A673 (cell line): ENCODE results near the gene MTERF1. TPM values are rescaled to one million over a fixed set of nuclear protein-coding genes. Genes with fewer than 3 reads are reported as not detected.
"Not testable (repeated sequence)": the region's sequence is repeated elsewhere in the genome, so short reads cannot be mapped to it uniquely, and the experiment has no call there.

ENCODE experiments used
- BruUV-seq: library from RNA; stranded (reverse); fragments of 400-500 nt; replicated peaks from 2 replicates; lab custom pipeline; 2021; lab: Mats Ljungman, UMichigan
- CTCF ChIA-PET: fragments of 300-600 bp; sonication (Branson Sonifier 250); formaldehyde crosslinking; loops from one replicate; lab custom pipeline; 2022; ENCODE audit warnings: antibody characterized with exemption; lab: Charles Lee
- POLR2A ChIA-PET: fragments of 300-600 bp; sonication (Branson Sonifier 250); formaldehyde crosslinking; loops from one replicate; lab custom pipeline; 2022; ENCODE audit warnings: antibody characterized with exemption; ENCODE audit not compliant: low non-redundant PET; lab: Charles Lee
- DNase-seq: peaks from one replicate; pipeline ENCODE4 v3.0.0-alpha.2; 2015; ENCODE audit warnings: low spot score
- H3K27ac ChIP-seq: fragments of 200-600 bp; sonication (generic); 2 replicates; pipeline ENCODE4 v1.5.1; 2016; ENCODE audit warnings: mixed run types, low read depth, mild to moderate bottlenecking, mixed read lengths, antibody characterized with exemption, low read length; ENCODE audit not compliant: poor library complexity, severe bottlenecking
- H3K27me3 ChIP-seq: fragments of 200-600 bp; sonication (generic); replicated peaks from 2 replicates; pipeline ENCODE4 v1.6.1; 2017; ENCODE audit warnings: mixed run types, low read depth, mild to moderate bottlenecking, mixed read lengths, antibody characterized with exemption, low read length; ENCODE audit not compliant: insufficient read depth, poor library complexity
- H3K36me3 ChIP-seq: fragments of 200-600 bp; sonication (generic); 2 replicates; pipeline ENCODE4 v1.6.1; 2016; ENCODE audit warnings: mixed run types, mild to moderate bottlenecking, mixed read lengths, antibody characterized with exemption, low read length; ENCODE audit not compliant: insufficient read depth, poor library complexity, severe bottlenecking
- H3K4me1 ChIP-seq: fragments of 200-600 bp; sonication (generic); 2 replicates; pipeline ENCODE4 v1.6.1; 2017; ENCODE audit warnings: mixed run types, mild to moderate bottlenecking, mixed read lengths, antibody characterized with exemption, low read length; ENCODE audit not compliant: insufficient read depth, poor library complexity, severe bottlenecking
- H3K4me3 ChIP-seq: fragments of 200-600 bp; sonication (generic); 2 replicates; pipeline ENCODE4 v1.5.1; 2016; ENCODE audit warnings: low read depth, mixed run types, mild to moderate bottlenecking, mixed read lengths, low read length; ENCODE audit not compliant: poor library complexity, severe bottlenecking
- H3K9me3 ChIP-seq: fragments of 200-600 bp; sonication (generic); 2 replicates; pipeline ENCODE4 v1.6.1; 2016; ENCODE audit warnings: mixed run types, low read depth, mild to moderate bottlenecking, mixed read lengths, antibody characterized with exemption, low read length; ENCODE audit not compliant: poor library complexity, severe bottlenecking
- CTCF ChIP-seq: fragments of 300-800, 200-600 bp; sonication (generic); conservative IDR thresholded peaks from 2 replicates; pipeline ENCODE4 v1.5.1; 2017; ENCODE audit warnings: low read depth, mild to moderate bottlenecking, antibody characterized with exemption, low read length, moderate library complexity, mixed read lengths
- EZH2 ChIP-seq: fragments of 200-600 bp; sonication (generic); IDR thresholded peaks from 2 replicates; pipeline ENCODE4 v1.6.1; 2017; ENCODE audit warnings: borderline replicate concordance, low read depth, mild to moderate bottlenecking, mixed read lengths, antibody characterized with exemption, low read length; ENCODE audit not compliant: poor library complexity, severe bottlenecking
- intact Hi-C: fragments of 100-400 bp; cut with micrococcal nuclease; formaldehyde crosslinking; loops from one replicate; pipeline ENCODE4 v1.10.0; 2022; ENCODE audit not compliant: unreplicated experiment
- total RNA-seq: library from RNA; stranded (reverse); gene quantifications from 2 replicates; pipeline ENCODE4 v1.2.3, GENCODE V29; 2021

MTERF1 gene
- total RNA-seq, 1 experiment from 2014 or later = 31.9 TPM

- H3K4me3 ChIP-seq = no peak overlapping the region
- POLR2A ChIA-PET = no interaction called here
- peaks cover 37% of the 10 kb centered on the region for H3K36me3 ChIP-seq
- peak; percentile 44 for TF ChIP-seq CTCF
- no peak for TF ChIP-seq EZH2
- no peaks in the 10 kb centered on the region for H3K27me3 ChIP-seq
- H3K27ac ChIP-seq = peak overlapping the region; percentile 99
- CTCF ChIA-PET = interaction anchor here (1.2 kb wide), 1 partner anchor 11 kb away, joined by 4 read pairs; the partner anchor contains the start of gene MTERF1
- BruUV-seq = no TSS peak
- H3K9me3 ChIP-seq = peaks cover 6% of the 10 kb centered on the region
- DNase-seq = peak; percentile 39
- peaks cover 72% of the 10 kb centered on the region for H3K4me1 ChIP-seq
- intact Hi-C loops = loop anchor here (5.0 to 10.0 kb wide), 3 partner anchors 87 to 602 kb away; no protein-coding TSS in a partner anchor
Measured at GRCh38 chr7:91869661-91870060, 10.8 kb downstream of the MTERF1 start.

GRCh38 chr7:91866599-91867148, 13.8 kb downstream of the MTERF1 start:
- Histone ChIP-seq H3K36me3 (peaks cover 7% of the 10 kb centered on the region), H3K4me3 (no peak overlapping the region), H3K4me1 (peaks cover 52% of the 10 kb centered on the region), H3K27ac (peak overlapping the region; percentile 99), H3K9me3 (peaks cover 5% of the 10 kb centered on the region), H3K27me3 (no peaks in the 10 kb centered on the region)
- peak; percentile 98 for DNase-seq
- intact Hi-C loops = loop anchor here (1.0 to 5.0 kb wide), 6 partner anchors 40 to 1658 kb away; no protein-coding TSS in a partner anchor
- POLR2A ChIA-PET = interaction anchor here (0.6 to 1.4 kb wide), 3 partner anchors 32 to 1683 kb away, joined by 3 to 5 read pairs (median 4); no protein-coding TSS in a partner anchor
- no TSS peak for BruUV-seq
- TF ChIP-seq EZH2 = no peak
- peak; percentile 61 for TF ChIP-seq CTCF
- CTCF ChIA-PET = interaction anchor here (0.6 to 1.4 kb wide), 4 partner anchors 9 to 783 kb away, joined by 3 to 8 read pairs (median 4); no protein-coding TSS in a partner anchor

DNA sequence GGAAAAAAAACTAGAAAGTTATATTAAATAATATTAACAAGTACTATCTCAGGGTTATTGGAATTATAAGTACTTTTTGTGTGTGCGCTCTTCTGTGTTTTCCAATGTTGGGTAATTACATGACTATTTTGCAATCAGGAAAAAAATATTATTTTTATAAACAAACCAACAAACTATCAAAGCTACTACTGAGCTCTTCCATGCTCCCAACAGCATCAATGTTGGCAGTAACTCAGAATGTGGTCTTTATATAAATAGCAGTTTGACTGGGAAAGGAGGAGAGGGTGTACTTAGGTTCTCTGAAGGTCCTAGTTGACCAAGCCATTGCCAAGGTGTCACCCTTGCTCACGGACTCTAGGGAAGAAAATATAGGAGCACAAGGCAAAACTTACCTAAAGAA, 15.0 kb downstream of the MTERF1 start:
- ChIA-PET CTCF (no interaction called here), POLR2A (interaction anchor here (0.6 to 0.7 kb wide), 2 partner anchors 214 to 223 kb away, joined by 3 to 4 read pairs; no protein-coding TSS in a partner anchor)
- no peaks in the 10 kb centered on the region for H3K27me3 ChIP-seq
- TF ChIP-seq EZH2 = no peak
- no peak for TF ChIP-seq CTCF
- no TSS peak for BruUV-seq
- no peak overlapping the region for H3K4me3 ChIP-seq
- no peaks in the 10 kb centered on the region for H3K9me3 ChIP-seq
- H3K27ac ChIP-seq = peak overlapping the region; percentile 99
- H3K36me3 ChIP-seq = no peaks in the 10 kb centered on the region
- intact Hi-C loops = loop anchor here (5.0 kb wide), 2 partner anchors 83 to 598 kb away; no protein-coding TSS in a partner anchor
- DNase-seq = no peak
- H3K4me1 ChIP-seq = peaks cover 55% of the 10 kb centered on the region

- H3K4me3 ChIP-seq, H3K36me3 ChIP-seq, DNase-seq, CTCF ChIA-PET, POLR2A ChIA-PET, H3K27me3 ChIP-seq, BruUV-seq, H3K9me3 ChIP-seq: not testable (repeated sequence)
- peak overlapping the region; percentile 99 for H3K27ac ChIP-seq
- H3K4me1 ChIP-seq = peaks cover 46% of the 10 kb centered on the region
- intact Hi-C loops = loop anchor here (5.0 kb wide), 2 partner anchors 82 to 597 kb away; no protein-coding TSS in a partner anchor
Measured at GRCh38 chr7:91864604-91865003, 15.9 kb downstream of the MTERF1 start.
